Stimulated activated CD4-positive, alpha-beta T cell treated with anti-CD3 and anti-CD28 coated beads, Interleukin-12 subunit alpha, Interleukin-12 subunit beta, amount 100 ng/mL, for 48 hours (primary cell): ENCODE measurements around the gene NEDD4L.

Source experiments
- DNase-seq, 3 donors: peaks; one replicate each; pipeline ENCODE4 v3.0.0-alpha.2; 2020; ENCODE audit warnings: low read depth in 2 of 3, low spot score in 1 of 3

Gene NEDD4L

DNA sequence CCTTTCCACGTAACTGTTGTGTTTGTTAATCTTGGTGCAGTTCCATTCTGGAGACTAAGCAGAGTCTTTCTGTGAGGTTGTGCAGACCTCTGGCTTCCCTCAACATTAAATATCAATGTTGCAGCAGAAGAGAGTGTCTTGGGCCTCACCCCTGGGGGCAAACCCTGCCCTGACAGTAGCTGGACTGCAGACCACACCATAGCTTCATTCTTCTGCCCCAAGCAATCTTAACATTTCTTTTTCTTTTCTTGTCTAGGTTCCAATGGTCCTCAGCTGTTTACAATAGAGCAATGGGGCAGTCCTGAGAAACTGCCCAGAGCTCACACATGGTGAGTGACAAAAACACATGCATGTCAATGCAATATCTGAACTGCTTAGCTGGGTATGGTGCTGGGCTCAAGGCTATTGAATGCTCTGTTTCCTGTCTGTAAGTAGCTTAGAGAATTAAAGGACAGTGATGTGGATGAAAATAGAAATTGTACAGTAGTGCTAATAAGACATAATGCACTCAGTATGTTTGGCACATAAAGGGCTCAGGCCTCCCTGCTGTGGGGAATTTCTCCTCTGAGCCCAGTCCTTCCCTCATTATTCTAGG is 347.3 kb downstream of the NEDD4L start:
- no peak for DNase-seq

DNA sequence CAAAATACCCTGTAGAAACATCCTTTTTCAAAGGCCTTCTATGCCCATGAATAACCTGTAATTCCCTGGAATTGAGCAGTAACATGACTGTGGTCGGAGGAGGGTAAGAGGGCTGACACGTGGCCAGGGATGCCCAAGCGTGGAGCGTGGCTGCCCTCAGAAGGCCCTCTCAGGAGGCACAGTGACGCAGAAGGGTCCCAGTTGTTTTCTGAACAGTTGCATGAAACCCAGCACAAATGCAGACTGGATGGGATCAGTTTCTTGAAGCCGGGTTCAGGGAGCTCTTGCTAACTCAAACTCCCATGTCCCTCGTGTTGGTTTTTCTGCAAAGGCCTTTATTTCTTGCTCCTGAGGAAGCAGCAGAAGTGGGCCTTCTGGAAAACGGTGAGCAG is 347.9 kb downstream of the NEDD4L start:
- DNase-seq: no peak

GRCh38 chr18:58392324-58393000 is 348.4 kb downstream of the NEDD4L start:
- no peak for DNase-seq

DNA sequence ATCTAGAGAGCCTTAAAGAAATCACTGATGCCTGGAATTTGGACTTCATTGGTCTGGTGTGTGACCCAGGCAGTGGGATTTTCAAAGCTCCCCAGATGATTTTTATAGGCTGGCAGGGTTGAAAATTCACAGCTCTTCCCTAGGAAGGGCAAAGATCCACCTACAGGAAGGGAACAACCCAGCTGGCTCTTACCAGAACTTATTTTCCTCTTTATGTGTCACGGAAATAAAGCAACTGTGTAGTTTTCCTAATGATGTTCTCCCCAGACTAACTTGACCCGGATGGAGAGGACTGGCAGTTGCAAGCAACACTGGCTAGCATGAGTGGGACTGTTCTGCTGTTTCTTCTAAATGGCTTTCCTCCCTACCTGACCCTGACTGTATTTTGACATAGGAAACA is 349.3 kb downstream of the NEDD4L start:
- no peak for DNase-seq

- DNase-seq: no peak
These were observed 350.0 kb downstream of the NEDD4L start for GRCh38 chr18:58394046-58394445.

DNA sequence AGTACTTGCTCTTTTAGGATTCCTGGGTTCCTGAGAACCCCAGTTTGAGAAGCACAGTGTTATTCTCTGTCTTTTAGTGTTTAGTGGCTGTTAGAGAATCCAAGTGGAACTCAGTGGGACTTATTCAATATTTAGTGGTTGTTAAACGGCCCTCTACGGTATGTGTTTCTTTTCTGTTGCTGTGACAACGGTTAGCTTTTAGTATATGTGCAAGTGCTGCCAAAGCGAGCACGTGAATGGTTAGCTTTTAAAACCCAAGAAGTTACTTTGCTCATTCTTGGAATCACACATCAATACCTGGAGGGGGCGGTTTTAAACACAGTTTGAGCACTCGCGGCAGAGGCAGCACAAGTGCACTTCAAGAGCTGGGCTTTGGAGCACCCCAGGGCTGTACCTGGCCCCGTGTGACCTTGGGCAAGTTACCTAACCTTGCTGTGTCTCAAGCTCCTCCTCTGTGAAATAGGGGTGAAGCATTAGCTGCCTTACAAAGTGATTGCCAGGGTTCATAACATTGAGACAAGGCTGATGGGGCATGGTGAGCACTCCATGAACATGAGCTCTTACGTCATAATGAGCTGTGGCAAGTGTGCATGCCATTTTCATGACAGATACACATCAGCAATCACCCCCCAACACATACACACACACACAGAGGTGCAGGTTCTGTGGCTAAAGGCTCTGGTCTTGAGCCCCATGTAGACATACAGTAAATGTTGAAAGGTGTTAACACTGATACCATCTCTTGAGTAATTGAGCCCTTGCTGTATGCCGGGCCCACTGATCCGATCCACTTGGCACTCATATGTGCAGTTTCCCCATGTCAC is 350.8 kb downstream of the NEDD4L start:
- DNase-seq: no peak

- no peak for DNase-seq
These were observed 352.1 kb downstream of the NEDD4L start for GRCh38 chr18:58396144-58396543.

GRCh38 chr18:58396966-58397365 is 352.9 kb downstream of the NEDD4L start:
- no peak for DNase-seq

- DNase-seq: no peak
These were observed 353.5 kb downstream of the NEDD4L start for GRCh38 chr18:58397385-58398132.

DNA sequence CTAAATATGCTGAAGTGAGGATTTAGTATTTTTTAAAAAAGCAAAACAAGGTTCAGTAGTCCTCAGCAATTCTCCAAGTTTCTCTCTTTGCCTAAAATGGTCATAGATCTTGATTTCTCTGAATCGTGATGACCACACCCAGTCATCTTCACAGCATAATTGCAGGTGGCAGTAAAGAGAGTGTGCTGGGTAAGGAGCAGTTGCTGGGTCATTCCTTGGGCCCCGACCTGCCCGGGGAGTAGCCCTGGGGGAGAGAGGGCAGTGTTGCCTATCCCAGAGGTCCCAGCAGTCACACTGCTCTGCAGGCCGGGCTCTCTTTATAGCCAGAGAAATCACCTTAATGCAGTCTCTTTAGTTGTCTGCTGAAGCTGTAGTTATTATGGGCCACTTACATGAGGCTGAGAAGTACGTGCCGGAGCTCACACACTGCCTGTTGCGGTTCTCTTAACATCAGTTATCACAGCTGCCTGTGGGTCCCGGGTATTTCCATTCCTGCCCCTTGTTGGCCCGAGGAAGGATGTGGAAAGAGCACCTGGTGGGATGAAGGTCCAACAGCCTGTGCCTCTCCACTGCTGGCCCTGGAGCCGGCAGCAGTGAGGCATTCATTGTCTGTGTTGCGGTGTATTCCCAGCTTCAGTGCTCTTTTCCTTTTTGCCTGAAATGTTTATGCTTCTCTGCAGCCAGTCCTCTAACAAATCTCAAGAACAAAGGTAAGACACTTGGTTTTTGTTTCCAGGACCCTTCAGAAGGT is 354.8 kb downstream of the NEDD4L start:
- DNase-seq: no peak

DNA sequence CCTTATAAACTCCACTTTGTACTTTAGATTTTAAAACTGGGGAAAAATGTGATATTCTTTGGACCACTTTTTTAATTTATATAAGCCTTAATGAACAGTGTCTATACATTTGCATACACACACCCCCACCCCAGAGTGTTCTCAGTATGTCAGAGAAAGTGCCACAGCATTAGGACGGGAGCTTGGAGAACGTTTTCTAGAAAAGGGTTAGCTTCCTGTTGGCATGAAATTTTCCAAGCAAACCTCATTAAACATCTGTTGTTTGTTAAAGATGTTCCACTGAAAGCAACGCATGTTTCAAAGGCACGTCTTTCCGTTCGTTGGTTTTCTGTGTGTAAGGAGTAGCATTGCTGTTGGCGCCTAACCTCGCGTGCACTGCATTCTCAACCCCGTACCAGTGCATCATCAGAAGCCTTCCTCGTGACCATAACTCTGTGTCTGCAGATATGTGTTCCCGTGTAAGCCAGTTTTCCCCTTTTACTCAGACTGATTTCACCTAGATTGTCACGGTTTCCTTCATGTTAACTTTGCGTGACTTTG is 356.4 kb downstream of the NEDD4L start:
- DNase-seq: peak; percentile 3 to 35 (median 9)

- no peak for DNase-seq
These were observed 357.2 kb downstream of the NEDD4L start for GRCh38 chr18:58401191-58401590.

DNA sequence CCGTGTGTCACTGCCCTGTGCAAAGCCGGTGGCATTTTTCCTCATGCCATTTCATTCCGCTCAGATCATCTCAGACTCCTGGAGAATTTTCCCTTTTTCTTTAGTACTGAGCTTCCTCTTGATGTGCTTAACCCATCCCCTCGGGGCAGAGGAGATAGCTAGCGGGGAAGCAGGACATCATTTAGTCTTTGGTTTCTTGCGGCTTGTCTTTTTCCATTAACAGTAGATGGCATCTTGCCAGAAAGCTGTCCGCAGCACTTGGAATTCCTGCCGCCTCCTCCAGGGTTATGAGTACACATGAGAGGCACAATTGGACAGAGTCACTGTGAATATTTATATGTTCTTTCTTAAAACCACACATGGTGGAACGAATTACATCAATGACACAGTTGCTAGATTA is 358.2 kb downstream of the NEDD4L start:
- DNase-seq: no peak

GRCh38 chr18:58402951-58403702 is 359.1 kb downstream of the NEDD4L start:
- DNase-seq: no peak

- no peak for DNase-seq
These were observed 359.9 kb downstream of the NEDD4L start for GRCh38 chr18:58403799-58404455.

DNA sequence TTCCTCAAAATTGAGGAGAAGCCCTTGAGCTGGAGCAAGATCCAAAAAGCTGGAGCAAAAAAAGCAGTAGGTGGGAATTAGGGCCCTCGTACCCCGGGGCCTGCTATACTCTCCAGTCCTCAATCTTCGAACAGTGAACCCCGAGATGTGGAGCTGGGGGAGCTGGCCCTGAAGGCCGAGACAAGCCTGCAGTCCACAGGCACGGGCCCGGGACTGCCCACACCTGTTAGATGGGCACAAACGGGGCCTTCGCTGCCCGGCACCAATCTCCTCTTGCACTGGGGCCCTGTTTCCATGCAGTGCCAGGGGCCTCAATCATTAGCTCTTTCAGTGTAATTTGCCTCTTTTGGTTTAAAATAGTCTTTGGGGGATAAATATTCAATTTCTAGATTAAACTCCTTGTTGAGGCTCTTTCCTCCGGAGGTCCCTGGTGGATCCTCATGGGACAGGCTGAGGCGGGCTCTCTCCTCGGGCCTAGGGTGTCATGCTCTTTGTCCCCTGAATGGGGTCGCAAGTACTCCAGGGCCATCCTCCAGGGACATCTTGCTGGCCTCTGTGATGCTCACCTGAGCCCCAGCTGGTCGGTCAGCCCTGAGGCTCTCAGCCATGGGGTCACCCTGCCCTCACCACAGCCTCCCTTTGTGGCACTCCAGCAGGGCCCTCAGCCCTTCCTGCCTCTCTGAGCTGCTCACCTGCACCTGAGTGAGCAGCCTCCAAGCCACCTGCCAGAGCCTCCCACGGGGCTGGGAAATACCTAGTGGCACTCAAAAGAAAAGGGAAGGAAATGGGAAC is 361.3 kb downstream of the NEDD4L start:
- DNase-seq: no peak

- no peak for DNase-seq
These were observed 363.2 kb downstream of the NEDD4L start for GRCh38 chr18:58407263-58407648.

DNA sequence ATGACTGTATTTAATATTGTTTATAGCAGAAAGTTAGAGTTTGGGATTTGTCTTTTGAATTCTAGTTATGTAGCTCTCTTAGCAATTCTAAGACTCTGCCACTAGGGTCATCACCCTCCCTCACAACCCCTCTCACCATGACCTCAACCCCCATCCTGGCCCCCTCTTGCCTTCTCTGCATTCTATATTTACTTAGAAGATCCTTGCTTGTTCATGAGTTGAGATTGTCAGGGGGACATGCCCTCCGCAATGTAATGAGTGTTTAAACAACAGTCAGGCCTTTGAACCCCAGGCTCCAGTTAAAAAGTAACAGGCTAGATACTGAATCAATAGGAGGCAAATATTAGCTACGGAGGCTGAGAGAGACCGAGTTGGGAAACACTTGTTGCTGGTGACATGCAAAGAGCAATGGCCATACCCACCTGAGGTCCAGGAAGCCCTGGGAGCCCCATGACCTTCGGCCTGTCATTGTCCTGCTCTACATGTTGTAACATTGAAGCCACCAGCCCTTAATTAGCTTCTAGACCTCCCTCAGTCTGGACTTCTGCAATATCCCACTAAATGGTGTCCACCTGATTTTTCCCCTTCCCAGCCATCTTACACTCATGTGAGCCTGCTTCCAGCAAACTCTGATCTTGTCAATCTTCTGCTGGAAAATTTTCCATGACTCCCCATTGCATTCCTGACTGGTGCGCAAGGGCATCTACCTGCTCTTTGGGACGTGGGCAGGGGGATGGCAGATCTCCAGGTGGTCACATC is 363.8 kb downstream of the NEDD4L start:
- DNase-seq: no peak
